BLaER1 (cell line): Measurements from ENCODE around the gene CHRNG.

Source experiments
- H3K27ac ChIP-seq: shearing (Covaris generic); formaldehyde crosslinking; 2 replicates; pipeline ENCODE4 v1.8.1; 2022
- H3K27me3 ChIP-seq: shearing (Covaris generic); formaldehyde crosslinking; 2 replicates; pipeline ENCODE4 v1.8.1; 2022
- H3K36me3 ChIP-seq: shearing (Covaris generic); formaldehyde crosslinking; 2 replicates; pipeline ENCODE4 v1.8.1; 2022
- H3K4me1 ChIP-seq: shearing (Covaris generic); formaldehyde crosslinking; 2 replicates; pipeline ENCODE4 v1.8.1; 2022
- H3K4me2 ChIP-seq: shearing (Covaris generic); formaldehyde crosslinking; 2 replicates; pipeline ENCODE4 v1.8.1; 2022
- H3K4me3 ChIP-seq: shearing (Covaris generic); formaldehyde crosslinking; 2 replicates; pipeline ENCODE4 v1.8.1; 2022
- H3K9ac ChIP-seq: shearing (Covaris generic); formaldehyde crosslinking; 2 replicates; pipeline ENCODE4 v1.8.1; 2022
- H3K9me3 ChIP-seq: shearing (Covaris generic); formaldehyde crosslinking; 2 replicates; pipeline ENCODE4 v1.8.1; 2022
- H4K20me1 ChIP-seq: shearing (Covaris generic); formaldehyde crosslinking; 2 replicates; pipeline ENCODE4 v1.8.1; 2022
- Cebpa-rat ChIP-seq: shearing (Covaris generic); IDR thresholded peaks from 2 replicates; pipeline ENCODE4 v1.8.1; 2022

CHRNG gene

GRCh38 chr2:232571026-232571474 lies 31.6 kb downstream of the CHRNG start:
- H3K4me2 ChIP-seq: no peak overlapping the region
- H4K20me1 ChIP-seq: no peaks in the 10 kb centered on the region
- no peaks in the 10 kb centered on the region for H3K9me3 ChIP-seq
- H3K4me1 ChIP-seq: peaks cover 3% of the 10 kb centered on the region; the same call in 1 of the 2 replicates
- TF ChIP-seq Cebpa-rat: no peak
- H3K9ac ChIP-seq: no peak overlapping the region
- peaks cover 93% of the 10 kb centered on the region for H3K36me3 ChIP-seq
- no peaks in the 10 kb centered on the region for H3K27me3 ChIP-seq
- no peak overlapping the region for H3K27ac ChIP-seq
- no peak overlapping the region for H3K4me3 ChIP-seq

- H3K27me3 ChIP-seq: no peaks in the 10 kb centered on the region
- no peak overlapping the region for H3K4me3 ChIP-seq
- H3K27ac ChIP-seq: no peak overlapping the region
- no peak overlapping the region for H3K9ac ChIP-seq
- no peak overlapping the region for H3K4me2 ChIP-seq
- TF ChIP-seq Cebpa-rat: no peak
- H4K20me1 ChIP-seq: no peaks in the 10 kb centered on the region
- peaks cover 7% of the 10 kb centered on the region; the same call in 1 of the 2 replicates for H3K4me1 ChIP-seq
- H3K9me3 ChIP-seq: no peaks in the 10 kb centered on the region
- H3K36me3 ChIP-seq: peaks cover 77% of the 10 kb centered on the region
Observed at GRCh38 chr2:232573042-232573441, 33.5 kb downstream of the CHRNG start.

GRCh38 chr2:232573771-232574435 lies 34.4 kb downstream of the CHRNG start:
- no peak overlapping the region for H3K27ac ChIP-seq
- no peak overlapping the region for H3K4me3 ChIP-seq
- no peaks in the 10 kb centered on the region for H3K27me3 ChIP-seq
- H4K20me1 ChIP-seq: no peaks in the 10 kb centered on the region
- TF ChIP-seq Cebpa-rat: no peak
- H3K9ac ChIP-seq: no peak overlapping the region
- no peaks in the 10 kb centered on the region for H3K9me3 ChIP-seq
- H3K4me2 ChIP-seq: no peak overlapping the region
- peaks cover 69% of the 10 kb centered on the region for H3K36me3 ChIP-seq
- H3K4me1 ChIP-seq: peaks cover 7% of the 10 kb centered on the region; the same call in 1 of the 2 replicates

- Histone ChIP-seq H3K4me1 (peaks cover 7% of the 10 kb centered on the region; the same call in 1 of the 2 replicates), H3K9ac (no peak overlapping the region), H3K4me2 (no peak overlapping the region), H3K27me3 (no peaks in the 10 kb centered on the region), H3K36me3 (peaks cover 63% of the 10 kb centered on the region), H4K20me1 (no peaks in the 10 kb centered on the region), H3K27ac (no peak overlapping the region), H3K9me3 (no peaks in the 10 kb centered on the region), H3K4me3 (no peak overlapping the region)
- no peak for TF ChIP-seq Cebpa-rat
Observed at GRCh38 chr2:232574674-232575403, 35.3 kb downstream of the CHRNG start.

- H4K20me1 ChIP-seq: no peaks in the 10 kb centered on the region
- no peak overlapping the region for H3K27ac ChIP-seq
- no peaks in the 10 kb centered on the region for H3K27me3 ChIP-seq
- no peak for TF ChIP-seq Cebpa-rat
- no peak overlapping the region for H3K4me3 ChIP-seq
- H3K36me3 ChIP-seq: peaks cover 63% of the 10 kb centered on the region
- no peak overlapping the region for H3K9ac ChIP-seq
- H3K4me1 ChIP-seq: peaks cover 7% of the 10 kb centered on the region; the same call in 1 of the 2 replicates
- no peak overlapping the region for H3K4me2 ChIP-seq
- H3K9me3 ChIP-seq: no peaks in the 10 kb centered on the region
Observed at GRCh38 chr2:232575404-232575746, 35.9 kb downstream of the CHRNG start.

- Histone ChIP-seq H3K4me2 (no peak overlapping the region), H4K20me1 (no peaks in the 10 kb centered on the region), H3K9me3 (no peaks in the 10 kb centered on the region), H3K9ac (no peak overlapping the region), H3K4me3 (no peak overlapping the region), H3K4me1 (peaks cover 7% of the 10 kb centered on the region; the same call in 1 of the 2 replicates), H3K36me3 (peaks cover 62% of the 10 kb centered on the region), H3K27ac (no peak overlapping the region), H3K27me3 (no peaks in the 10 kb centered on the region)
- no peak for TF ChIP-seq Cebpa-rat
Observed at GRCh38 chr2:232576995-232577394, 37.5 kb downstream of the CHRNG start.

- Histone ChIP-seq H3K4me1 (peaks cover 7% of the 10 kb centered on the region; the same call in 1 of the 2 replicates), H3K9me3 (no peaks in the 10 kb centered on the region), H3K27ac (no peak overlapping the region), H3K9ac (no peak overlapping the region), H3K4me2 (no peak overlapping the region), H3K27me3 (no peaks in the 10 kb centered on the region), H3K4me3 (no peak overlapping the region), H4K20me1 (no peaks in the 10 kb centered on the region), H3K36me3 (peaks cover 62% of the 10 kb centered on the region)
- TF ChIP-seq Cebpa-rat: no peak
Observed at GRCh38 chr2:232577841-232578240, 38.3 kb downstream of the CHRNG start.

GRCh38 chr2:232578626-232579025 lies 39.1 kb downstream of the CHRNG start:
- Histone ChIP-seq H3K36me3 (peaks cover 62% of the 10 kb centered on the region), H3K4me1 (peaks cover 7% of the 10 kb centered on the region; the same call in 1 of the 2 replicates), H3K4me3 (no peak overlapping the region), H3K9me3 (no peaks in the 10 kb centered on the region), H3K4me2 (no peak overlapping the region), H4K20me1 (no peaks in the 10 kb centered on the region), H3K27ac (no peak overlapping the region), H3K27me3 (no peaks in the 10 kb centered on the region), H3K9ac (no peak overlapping the region)
- TF ChIP-seq Cebpa-rat: no peak

- TF ChIP-seq Cebpa-rat: no peak
Observed at GRCh38 chr2:232580648-232580981, 41.1 kb downstream of the CHRNG start.

GRCh38 chr2:232581725-232582124 lies 42.2 kb downstream of the CHRNG start:
- TF ChIP-seq Cebpa-rat: no peak
- Histone ChIP-seq H3K27ac (no peak overlapping the region), H4K20me1 (no peaks in the 10 kb centered on the region), H3K4me2 (no peak overlapping the region), H3K9me3 (no peaks in the 10 kb centered on the region), H3K36me3 (peaks cover 62% of the 10 kb centered on the region), H3K27me3 (no peaks in the 10 kb centered on the region), H3K4me1 (no peaks in the 10 kb centered on the region), H3K4me3 (no peak overlapping the region), H3K9ac (no peak overlapping the region)

More at GRCh38 chr2:232580648-232580981, 41.1 kb downstream of the CHRNG start:
- Histone ChIP-seq H4K20me1 (no peaks in the 10 kb centered on the region), H3K27ac (no peak overlapping the region), H3K4me2 (no peak overlapping the region), H3K9ac (no peak overlapping the region), H3K36me3 (peaks cover 58% of the 10 kb centered on the region), H3K4me1 (peaks cover 7% of the 10 kb centered on the region; the same call in 1 of the 2 replicates), H3K9me3 (no peaks in the 10 kb centered on the region), H3K27me3 (no peaks in the 10 kb centered on the region), H3K4me3 (no peak overlapping the region)
